HG03280 (cell line): ENCODE results near the gene GABRD.

Experiments
- ATAC-seq: cut with Tn5 transposase; IDR thresholded peaks from one replicate; pipeline ENCODE4 v1.9.1; 2021; ENCODE audit warnings: mild to moderate bottlenecking, moderate library complexity; ENCODE audit not compliant: unreplicated experiment

Gene GABRD

GRCh38 chr1:1984560-1985070 is 34.5 kb upstream of the GABRD start:
- ATAC-seq, result no peak

DNA sequence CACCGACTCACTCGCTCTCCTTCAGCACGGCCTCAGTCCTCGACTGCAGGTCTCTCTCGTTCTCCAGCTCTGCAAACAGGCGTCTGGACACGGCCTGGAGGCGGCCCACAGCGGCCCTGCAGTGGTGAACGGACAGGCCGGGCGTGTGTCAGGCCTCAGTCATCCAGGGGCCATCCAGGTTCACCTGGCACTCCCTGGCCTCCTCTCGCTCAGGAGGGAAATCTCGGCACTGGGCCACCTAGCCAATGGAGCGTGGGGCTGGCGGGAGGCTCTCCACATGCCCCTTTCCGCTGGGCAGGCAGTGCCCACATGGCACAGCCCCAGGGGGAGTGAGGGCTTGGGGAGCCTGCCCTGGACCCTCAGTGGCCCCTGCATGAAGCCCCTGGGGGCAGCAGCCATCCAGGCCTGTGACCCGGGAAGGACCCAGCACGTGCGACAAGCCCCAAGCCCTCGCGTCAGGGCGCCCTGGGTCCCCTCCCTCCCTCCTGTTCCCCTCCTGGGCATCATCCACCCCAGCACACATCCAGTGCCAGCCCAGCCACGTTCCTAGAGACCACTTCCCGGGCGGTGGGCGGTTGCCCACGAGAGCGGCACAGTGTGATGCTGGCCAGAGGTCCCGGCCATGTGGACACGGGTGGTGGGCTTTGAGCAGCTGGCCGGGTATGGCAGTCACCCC is 33.6 kb upstream of the GABRD start:
- no peak for ATAC-seq

DNA sequence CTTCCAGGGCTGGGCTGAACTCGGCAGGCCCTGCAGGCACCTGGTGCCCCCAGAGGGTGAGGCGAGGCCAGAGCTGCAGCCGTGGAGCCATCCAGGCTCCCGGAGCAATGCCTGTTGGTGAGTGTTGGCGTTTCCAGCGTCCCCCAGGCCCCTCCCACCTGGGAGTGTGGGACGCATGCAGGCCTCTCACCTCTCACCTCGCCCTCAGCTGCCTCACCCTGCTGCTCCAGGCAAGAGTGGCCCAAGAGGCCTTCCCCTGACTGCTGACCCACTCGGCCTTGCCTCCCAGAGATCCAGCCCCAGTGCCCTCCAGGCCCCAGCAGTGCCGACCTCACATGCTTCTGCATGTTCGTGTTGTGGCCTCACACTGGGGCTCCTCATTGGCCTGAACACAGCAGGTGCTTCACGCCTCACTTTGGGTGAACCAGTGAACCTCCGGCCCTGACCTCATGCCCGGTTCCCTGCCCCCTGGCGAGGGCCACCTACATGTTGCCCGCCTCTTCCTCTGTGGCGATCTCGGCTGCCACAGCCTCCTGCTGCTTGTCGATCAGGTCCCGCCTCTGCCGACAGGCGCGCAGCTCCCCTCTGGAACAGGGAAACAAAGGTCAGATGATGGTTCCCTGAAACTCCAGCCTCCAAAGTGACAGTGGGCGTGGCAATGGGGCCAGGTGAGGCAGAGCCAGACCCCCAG is 32.5 kb upstream of the GABRD start:
- no peak for ATAC-seq

DNA sequence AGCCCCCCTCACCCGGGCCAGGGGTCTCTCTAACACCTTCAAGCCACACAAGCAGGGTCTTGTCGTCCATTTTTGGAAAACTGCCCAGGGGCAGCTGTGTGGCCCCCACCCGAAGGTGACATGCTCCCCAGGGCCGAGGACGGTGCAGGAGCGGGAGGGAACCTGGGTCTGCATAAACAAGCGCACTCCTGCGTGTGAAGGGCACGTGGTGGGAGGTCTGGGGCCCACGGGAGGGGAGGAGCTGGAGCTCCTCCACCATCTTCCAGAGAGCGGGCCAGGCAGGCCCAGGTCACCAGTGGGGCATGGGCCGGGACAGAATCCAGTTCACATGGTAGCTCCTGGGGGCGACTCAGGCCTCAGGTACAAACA is 32.0 kb upstream of the GABRD start:
- ATAC-seq, result no peak

GRCh38 chr1:1988061-1988945 is 30.8 kb upstream of the GABRD start:
- ATAC-seq, result no peak

DNA sequence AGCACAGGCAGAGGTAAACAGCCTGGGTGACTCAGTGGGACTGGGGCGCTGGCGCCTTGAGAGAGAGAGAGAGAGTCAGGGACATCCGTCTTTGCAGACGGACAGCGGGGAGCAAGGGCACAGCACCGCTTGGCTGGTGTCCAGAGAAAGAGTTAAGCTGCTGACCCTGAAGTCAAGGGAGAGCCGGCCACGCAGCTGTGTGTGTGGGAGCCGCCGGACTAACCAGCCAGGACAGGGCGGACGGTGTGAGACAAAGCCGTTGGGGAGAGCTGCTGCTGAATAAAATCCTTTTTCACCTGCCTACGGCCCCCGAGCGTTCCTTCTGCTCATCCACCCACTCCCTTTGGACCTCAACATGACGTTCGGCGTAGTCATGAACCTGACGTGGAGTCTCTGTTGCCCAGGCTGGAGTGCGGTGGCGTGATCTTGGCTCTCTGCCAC is 30.0 kb upstream of the GABRD start:
- ATAC-seq, result no peak

DNA sequence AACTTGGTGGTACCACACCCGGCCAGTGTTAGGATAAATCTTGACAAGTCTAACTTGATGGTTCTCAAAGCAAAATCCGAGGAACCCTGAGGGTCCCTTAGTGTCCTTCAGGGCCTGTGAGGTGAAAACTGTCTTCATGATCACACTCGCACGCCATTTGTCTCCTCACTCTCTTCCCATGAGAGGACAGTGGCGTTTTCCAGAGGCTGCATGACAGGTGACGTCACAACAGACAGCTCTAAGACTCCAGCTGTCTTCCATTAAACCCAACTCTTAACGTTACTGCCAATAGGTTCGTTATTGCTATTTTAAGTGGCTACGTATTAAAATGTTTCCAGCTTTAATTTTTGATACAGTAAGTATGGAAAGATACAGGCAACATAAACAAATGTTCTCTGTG is 29.4 kb upstream of the GABRD start:
- ATAC-seq, result no peak

GRCh38 chr1:1990222-1990621 is 28.9 kb upstream of the GABRD start:
- ATAC-seq, result no peak

DNA sequence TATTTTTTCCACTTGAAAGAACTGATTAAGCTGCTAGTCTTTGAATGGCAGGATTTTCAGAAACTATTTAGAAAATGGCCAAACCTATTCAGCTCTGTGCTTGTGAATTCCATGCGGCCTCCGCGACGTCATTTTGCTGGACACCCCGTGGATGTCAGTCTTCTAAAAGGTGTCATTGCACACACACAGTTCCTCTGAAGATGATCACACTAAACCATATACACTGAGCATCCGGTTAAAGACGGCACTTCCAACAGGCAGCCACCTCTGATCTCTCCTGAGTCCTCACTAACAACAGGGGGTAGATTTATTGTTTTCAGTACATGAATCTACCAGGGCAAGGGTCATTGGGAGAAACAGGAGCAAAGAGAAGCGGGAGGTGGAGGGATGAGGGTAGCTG is 24.6 kb upstream of the GABRD start:
- ATAC-seq, result no peak

DNA sequence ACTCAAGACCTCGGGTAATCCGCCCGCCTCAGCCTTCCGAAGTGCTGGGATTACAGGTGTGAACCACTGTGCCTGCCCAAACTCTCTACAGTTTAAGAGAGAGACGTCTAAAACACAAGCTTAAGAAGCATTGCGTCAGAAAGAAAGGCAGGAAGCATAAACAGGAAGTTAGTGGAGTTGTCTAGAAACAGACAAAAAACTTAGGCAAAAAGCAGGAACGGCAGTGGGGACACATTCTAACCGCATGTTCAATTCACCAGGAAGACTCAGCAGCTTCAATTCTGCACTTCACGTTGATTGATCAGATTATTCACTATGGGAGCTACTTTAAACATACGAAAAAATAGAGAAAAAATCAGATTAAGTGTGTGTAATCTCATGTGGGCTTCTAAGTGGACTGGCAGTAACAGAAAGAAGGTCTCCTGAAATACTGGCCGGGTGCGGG is 22.9 kb upstream of the GABRD start:
- ATAC-seq, result no peak

DNA sequence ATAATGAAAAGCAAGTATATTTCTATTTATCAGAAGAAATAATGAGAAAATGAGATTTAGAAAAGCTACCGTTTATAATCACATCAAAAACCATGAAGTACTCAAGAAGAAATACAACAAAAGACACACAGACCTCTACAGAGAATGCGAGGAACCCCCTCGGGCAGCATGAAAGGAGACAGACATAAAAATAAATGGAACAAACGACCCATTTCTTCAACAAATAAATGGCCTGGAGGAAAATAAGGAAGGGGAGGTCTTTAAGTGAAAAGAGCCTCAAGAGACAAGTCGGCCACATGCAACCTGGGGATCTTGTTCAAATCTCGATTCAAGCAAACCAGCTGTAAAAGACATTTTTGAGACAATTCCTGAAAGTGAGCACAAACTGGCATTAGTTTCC is 21.6 kb upstream of the GABRD start:
- no peak for ATAC-seq

DNA sequence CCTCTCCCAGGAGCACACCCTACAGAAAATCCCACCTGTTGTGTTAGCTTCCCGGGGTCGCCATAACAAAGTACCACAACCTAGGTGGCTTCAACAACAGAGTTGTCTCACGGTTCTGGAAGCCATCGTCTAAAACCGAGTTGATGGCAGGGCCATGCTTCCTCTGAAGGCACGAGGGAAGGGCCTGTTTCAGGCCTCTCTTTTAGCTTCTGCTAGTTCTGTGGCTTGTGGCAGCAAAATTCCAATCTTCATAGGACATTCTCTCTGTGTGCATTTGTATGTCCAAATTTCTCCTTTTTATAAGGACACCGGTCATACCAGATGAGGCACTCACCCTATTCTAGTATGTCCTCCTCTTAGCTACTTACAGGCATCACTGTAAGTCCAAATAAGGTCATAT is 18.7 kb upstream of the GABRD start:
- no peak for ATAC-seq

GRCh38 chr1:2000850-2001249 is 18.3 kb upstream of the GABRD start:
- ATAC-seq, result no peak

DNA sequence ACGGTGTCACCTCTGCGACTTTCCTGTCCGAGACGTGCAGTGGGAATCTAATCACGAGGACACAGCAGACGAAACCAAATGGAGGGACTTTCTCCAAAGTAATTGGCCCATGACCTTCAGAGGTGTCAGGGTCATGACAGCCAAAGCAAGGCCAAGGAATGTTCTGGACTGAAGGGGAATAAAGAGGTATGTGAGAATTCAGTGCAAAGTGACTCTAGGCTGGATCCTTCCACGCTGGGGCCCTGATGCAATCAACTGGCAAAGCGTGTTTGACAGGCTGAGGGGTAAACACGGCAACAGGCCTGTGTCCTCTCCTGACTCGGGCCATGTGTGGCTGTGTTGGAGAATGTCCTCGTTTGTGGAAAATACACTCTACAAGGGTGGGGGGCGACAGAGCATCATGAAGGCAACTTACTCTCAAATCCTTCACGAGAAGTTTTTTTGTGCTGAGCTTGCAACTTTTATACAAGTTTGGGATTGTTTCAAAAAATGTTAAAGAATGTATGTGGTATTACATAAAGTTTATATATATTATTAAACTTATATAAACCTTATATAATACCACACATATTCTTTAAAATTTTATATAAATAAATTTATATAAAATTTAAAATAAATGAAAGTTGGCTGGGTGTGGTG is 17.3 kb upstream of the GABRD start:
- ATAC-seq, result no peak

DNA sequence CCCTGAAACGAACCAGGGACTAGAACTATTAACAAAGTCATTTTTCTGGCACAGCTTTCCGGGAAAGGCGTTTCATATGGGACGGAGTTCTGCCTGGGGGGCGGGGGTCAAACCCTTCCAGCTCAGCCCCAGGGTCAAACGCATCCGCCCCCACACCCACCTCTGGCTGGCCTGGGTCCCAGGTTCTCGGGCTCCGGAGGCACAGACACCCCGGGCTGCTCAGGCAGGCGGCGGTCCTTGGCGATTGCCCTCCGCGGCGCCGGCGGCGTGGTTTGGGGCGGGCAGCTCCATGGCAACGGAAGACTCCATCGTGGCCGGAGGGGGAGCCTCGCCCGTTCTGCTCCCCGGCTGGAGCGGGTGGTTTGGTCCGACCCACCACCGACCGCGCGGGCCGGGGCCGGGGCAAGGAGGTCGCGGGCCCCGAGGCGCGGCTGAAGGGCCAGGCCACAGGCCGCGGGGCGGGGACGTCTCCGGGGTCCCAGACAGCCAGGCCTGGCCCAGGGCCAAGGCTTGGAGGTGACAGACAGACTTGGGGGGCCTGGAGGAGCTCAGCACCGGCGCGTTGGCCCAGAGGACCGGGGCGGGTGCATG is 15.5 kb upstream of the GABRD start, which contains the start of gene CFAP74:
CFAP74 (minus strand) TSS at position 246 of the 591 bp plus-strand sequence. CDS start 12,830 bp downstream, outside the sequence.
- no peak for ATAC-seq

- no peak for ATAC-seq
Measured at GRCh38 chr1:2004856-2005255, 14.3 kb upstream of the GABRD start.

- ATAC-seq, result no peak
Measured at GRCh38 chr1:2009101-2010053, 9.8 kb upstream of the GABRD start.

DNA sequence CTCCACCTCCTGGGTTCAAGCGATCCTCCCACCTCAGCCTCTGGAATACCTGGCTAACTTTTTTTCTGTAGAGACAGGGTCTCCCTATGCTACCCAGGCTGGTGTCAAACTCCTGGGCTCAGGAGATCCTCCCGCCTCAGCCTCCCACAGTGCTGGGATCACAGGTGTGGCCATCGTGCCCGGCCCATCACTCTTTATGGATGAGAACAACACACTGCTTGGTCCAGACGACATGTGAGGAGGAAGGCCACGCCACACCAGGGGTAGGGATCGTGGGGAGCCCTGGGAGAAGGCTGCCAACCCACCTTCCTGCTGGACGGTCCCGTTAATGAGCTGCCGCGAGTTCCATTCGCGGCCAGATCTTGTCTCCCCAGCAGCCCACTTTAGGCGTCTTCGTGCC is 5.0 kb upstream of the GABRD start:
- no peak for ATAC-seq
